ENCODE data around the gene TRIM22.
"Not testable (repeated sequence)": the region's sequence is repeated elsewhere in the genome, so short reads cannot be mapped to it uniquely, and the experiment has no call there.

The TRIM22 gene

GRCh38 chr11:5691238-5691963, 1.8 kb downstream of the TRIM22 start:
- DNase-seq, result not testable (repeated sequence)

- no peak for DNase-seq
Measured at GRCh38 chr11:5691964-5692361, 2.4 kb downstream of the TRIM22 start.

GRCh38 chr11:5694642-5695041, 5.1 kb downstream of the TRIM22 start:
- no peak for DNase-seq

GRCh38 chr11:5695580-5695979, 6.0 kb downstream of the TRIM22 start:
- no peak for DNase-seq

- DNase-seq, result no peak
Measured at GRCh38 chr11:5696210-5696609, 6.6 kb downstream of the TRIM22 start.

- no peak for DNase-seq
Measured at GRCh38 chr11:5698281-5698680, 8.7 kb downstream of the TRIM22 start.

GRCh38 chr11:5700421-5701054, 10.9 kb downstream of the TRIM22 start:
- DNase-seq, result no peak

- no peak for DNase-seq
Measured at GRCh38 chr11:5701055-5701577, 11.5 kb downstream of the TRIM22 start.

- no peak for DNase-seq
Measured at GRCh38 chr11:5703741-5704536, 14.3 kb downstream of the TRIM22 start.

GRCh38 chr11:5705688-5706087, 16.1 kb downstream of the TRIM22 start:
- DNase-seq, result no peak

- no peak for DNase-seq
Measured at GRCh38 chr11:5712507-5712906, 22.9 kb downstream of the TRIM22 start.

GRCh38 chr11:5713695-5714094, 24.1 kb downstream of the TRIM22 start:
- no peak for DNase-seq

GRCh38 chr11:5716518-5716917, 26.9 kb downstream of the TRIM22 start:
- not testable (repeated sequence) for DNase-seq

GRCh38 chr11:5719703-5720495, 30.3 kb downstream of the TRIM22 start:
- no peak for DNase-seq

- no peak for DNase-seq
Measured at GRCh38 chr11:5722622-5723021, 33.0 kb downstream of the TRIM22 start.

GRCh38 chr11:5726351-5726750, 36.8 kb downstream of the TRIM22 start:
- DNase-seq, result no peak

- no peak for DNase-seq
Measured at GRCh38 chr11:5727691-5728090, 38.1 kb downstream of the TRIM22 start.

- DNase-seq, result no peak
Measured at GRCh38 chr11:5736396-5736795, 46.8 kb downstream of the TRIM22 start, which contains the start of gene OR56B1. Gene OR56B1, plus strand, starts transcription at chr11:5736448. Its CDS starts 69 bp downstream, at chr11:5736517.

- DNase-seq, result no peak
Measured at GRCh38 chr11:5737091-5737490, 47.5 kb downstream of the TRIM22 start.

GRCh38 chr11:5737670-5738392, 48.2 kb downstream of the TRIM22 start:
- DNase-seq, result no peak

GRCh38 chr11:5738431-5738830, 48.8 kb downstream of the TRIM22 start:
- DNase-seq, result no peak

GRCh38 chr11:5746614-5747013, 57.0 kb downstream of the TRIM22 start:
- DNase-seq, result no peak

Data from NCI-H1105 treated with DMSO at 0.1 percent for 48 hours (cell line).